ENCODE measurements around the gene CELF1. TPM values are rescaled to one million over a fixed set of nuclear protein-coding genes. Genes with fewer than 3 reads are reported as not detected.
A peak's percentile ranks its signal among the peaks of the same experiment; 100 is the strongest.
"Not testable (repeated sequence)": the region's sequence is repeated elsewhere in the genome, so short reads cannot be mapped to it uniquely, and the experiment has no call there.

CELF1 gene
- total RNA-seq, 2 experiments from 2014 or later, result 104 to 105 TPM

DNA sequence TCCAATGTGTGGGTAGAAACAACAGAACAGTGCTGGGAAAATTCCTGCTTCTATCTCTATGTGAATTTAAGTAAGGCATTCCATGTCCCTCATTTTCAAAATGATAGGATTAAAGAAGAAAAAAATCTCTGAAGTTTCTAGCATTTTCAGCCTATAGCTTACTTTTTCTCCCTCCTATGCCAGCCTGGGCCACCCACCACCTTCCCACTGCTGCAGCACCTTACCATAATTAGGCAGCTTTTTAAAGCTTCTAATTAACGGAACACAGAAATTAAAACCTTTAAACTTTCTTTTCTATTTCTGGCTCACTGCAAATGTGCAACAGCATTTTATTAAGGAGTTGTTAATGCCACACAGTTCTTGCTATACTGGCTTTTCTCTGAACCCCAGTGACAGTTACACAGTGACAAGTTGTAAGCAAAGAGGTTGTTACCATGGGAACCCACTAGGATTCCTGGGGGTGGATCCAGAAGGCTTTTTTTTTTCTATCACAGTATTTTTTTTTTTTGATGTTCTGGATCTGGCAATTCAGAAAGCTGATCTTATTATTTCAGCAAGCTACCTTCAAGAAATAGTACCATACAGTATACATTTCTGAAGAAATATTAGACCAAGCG is 20.2 kb downstream of the CELF1 start:
- Mint-ChIP-seq H3K27me3 (no peaks in the 10 kb centered on the region), H3K36me3 (ENCODE audit: low read depth) (peaks cover 14% of the 10 kb centered on the region), H3K4me3 (no peak overlapping the region), H3K27ac (no peak overlapping the region), H3K9me3 (no peaks in the 10 kb centered on the region), H3K4me1 (peaks cover 8% of the 10 kb centered on the region)
- ChIA-PET POLR2A (interaction anchor here (0.6 kb wide), 1 partner anchor 11 kb away, joined by 3 read pairs; no protein-coding TSS in a partner anchor), CTCF (interaction anchor here (0.6 to 1.3 kb wide), 2 partner anchors 18 to 158 kb away, joined by 3 read pairs; no protein-coding TSS in a partner anchor)
- no peak for DNase-seq

DNA sequence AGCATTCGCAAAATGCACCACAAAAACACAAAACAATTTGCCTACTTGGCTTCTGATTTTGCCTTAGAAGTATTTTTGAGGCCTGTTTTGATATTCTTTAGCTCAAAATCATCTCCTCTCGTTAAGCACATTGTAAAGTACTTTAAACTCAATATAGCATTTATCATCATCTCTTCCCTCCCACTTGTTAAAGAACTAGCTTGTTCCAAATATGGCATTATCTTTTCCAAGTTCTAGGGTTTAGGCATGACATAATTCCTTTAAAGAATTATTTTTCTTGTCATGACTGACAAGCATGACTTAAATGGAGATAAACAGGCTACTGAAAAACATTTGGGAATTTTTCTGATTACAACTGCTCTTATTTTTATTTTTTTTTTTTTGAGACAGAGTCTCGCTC is 21.3 kb downstream of the CELF1 start:
- Mint-ChIP-seq H3K4me3 (no peak overlapping the region), H3K4me1 (peaks cover 8% of the 10 kb centered on the region), H3K27me3 (no peaks in the 10 kb centered on the region)

DNA sequence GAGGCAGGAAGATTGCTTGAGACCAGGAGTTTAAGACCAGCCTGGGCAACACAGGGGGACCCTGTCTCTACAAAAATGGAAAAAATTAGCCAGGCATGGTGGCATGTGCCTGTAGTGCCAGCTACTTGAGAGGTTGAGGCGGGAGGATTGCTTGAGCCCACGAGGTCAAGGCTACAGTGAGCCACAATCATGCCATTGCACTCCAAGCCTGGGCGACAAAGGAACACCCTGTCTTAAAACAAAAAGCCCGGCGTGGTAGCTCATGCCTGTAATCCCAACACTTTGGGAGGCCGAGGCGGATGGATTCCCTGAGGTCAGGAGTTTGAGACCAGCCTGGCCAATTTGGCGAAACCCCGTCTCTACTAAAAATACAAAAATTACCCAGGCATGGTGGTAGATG is 22.2 kb downstream of the CELF1 start:
- H3K9me3 Mint-ChIP-seq, H3K27ac Mint-ChIP-seq, DNase-seq, H3K27me3 Mint-ChIP-seq, H3K4me3 Mint-ChIP-seq, POLR2A ChIA-PET: not testable (repeated sequence)
- CTCF ChIA-PET, result interaction anchor here (1.6 kb wide), 1 partner anchor 9 kb away, joined by 6 read pairs; no protein-coding TSS in a partner anchor
- peaks cover 17% of the 10 kb centered on the region for H3K4me1 Mint-ChIP-seq
- peaks cover 12% of the 10 kb centered on the region for H3K36me3 Mint-ChIP-seq (ENCODE audit: low read depth)

More for the DNA sequence above, 21.3 kb downstream of the CELF1 start:
- CTCF ChIA-PET, result interaction anchor here (1.0 to 1.3 kb wide), 2 partner anchors 19 to 22 kb away, joined by 3 to 4 read pairs; partner anchors contain the start of gene CELF1
- POLR2A ChIA-PET, result no interaction called here
- no peak overlapping the region for H3K27ac Mint-ChIP-seq
- no peaks in the 10 kb centered on the region for H3K9me3 Mint-ChIP-seq
- H3K36me3 Mint-ChIP-seq (ENCODE audit: low read depth), result peaks cover 14% of the 10 kb centered on the region
- no peak for DNase-seq

DNA sequence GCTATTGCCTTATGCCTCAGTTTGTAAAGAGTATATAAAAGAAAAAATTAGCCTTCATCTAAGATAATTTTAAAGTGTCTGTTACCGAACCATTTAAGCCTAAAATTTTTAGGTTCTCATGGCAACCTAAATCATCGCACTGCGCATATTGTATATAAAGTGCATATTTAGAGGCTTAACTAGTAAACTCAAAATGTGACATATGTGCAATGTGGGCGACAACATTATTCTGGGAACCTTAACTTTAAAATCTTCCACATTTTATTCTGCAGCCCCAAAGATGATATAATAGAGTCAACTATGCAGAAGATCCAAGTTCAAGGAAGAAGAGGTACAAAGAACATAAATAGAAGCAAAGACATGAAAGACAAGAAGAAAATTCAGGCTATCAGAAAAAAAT is 23.0 kb downstream of the CELF1 start:
- Mint-ChIP-seq H3K36me3 (ENCODE audit: low read depth) (peaks cover 13% of the 10 kb centered on the region), H3K27me3 (no peaks in the 10 kb centered on the region), H3K4me1 (peaks cover 21% of the 10 kb centered on the region), H3K9me3 (no peaks in the 10 kb centered on the region), H3K27ac (no peak overlapping the region), H3K4me3 (no peak overlapping the region)
- ChIA-PET POLR2A (no interaction called here), CTCF (interaction anchor here (1.6 kb wide), 1 partner anchor 10 kb away, joined by 6 read pairs; no protein-coding TSS in a partner anchor)
- no peak for DNase-seq

DNA sequence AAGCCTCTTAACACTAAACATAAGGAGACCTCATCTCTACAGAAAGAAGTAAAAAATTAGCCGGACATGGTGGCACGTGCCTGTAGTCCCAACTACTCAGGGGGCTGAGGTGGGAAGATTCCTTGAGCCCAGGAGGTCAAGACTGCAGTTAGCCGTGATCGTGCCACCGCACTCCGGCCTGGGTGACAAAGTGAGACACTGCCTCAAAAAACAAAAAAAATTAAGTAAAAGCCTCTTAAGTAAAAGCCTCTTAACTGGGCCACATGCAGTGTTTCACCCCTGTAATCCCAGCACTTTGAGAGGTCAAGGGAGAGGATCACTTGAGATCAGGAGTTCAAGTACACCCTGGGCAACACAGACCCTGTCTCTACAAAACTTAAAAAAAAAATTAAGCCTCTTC is 25.7 kb downstream of the CELF1 start:
- Mint-ChIP-seq H3K27me3 (no peaks in the 10 kb centered on the region), H3K4me1 (peaks cover 44% of the 10 kb centered on the region), H3K4me3 (no peak overlapping the region), H3K36me3 (ENCODE audit: low read depth) (peaks cover 12% of the 10 kb centered on the region), H3K9me3 (no peaks in the 10 kb centered on the region), H3K27ac (no peak overlapping the region)
- CTCF ChIA-PET, result no interaction called here
- POLR2A ChIA-PET, result no interaction called here
- no peak for DNase-seq

DNA sequence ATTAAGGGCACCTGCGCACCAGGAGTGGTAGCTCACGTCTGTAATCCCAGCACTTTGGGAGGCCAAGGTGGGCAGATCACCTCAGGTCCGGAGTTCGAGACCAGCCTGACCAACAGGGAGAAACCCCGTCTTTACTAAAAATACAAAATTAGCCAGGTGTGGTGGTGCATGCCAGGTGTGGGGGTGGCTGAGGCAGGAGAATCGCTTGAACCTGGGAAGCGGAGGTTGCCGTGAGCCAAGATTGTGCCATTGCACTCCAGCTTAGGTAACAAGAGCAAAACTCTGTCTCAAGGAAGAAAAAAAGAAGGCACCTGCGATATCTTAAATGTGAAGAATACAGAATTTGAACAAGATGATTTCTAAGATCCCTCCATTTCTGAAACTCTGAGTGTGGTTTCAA is 26.9 kb downstream of the CELF1 start:
- H3K27me3 Mint-ChIP-seq, H3K4me3 Mint-ChIP-seq, H3K9me3 Mint-ChIP-seq, CTCF ChIA-PET, DNase-seq: not testable (repeated sequence)
- H3K4me1 Mint-ChIP-seq, result peaks cover 50% of the 10 kb centered on the region
- POLR2A ChIA-PET, result interaction anchor here (1.0 kb wide), 1 partner anchor 14 kb away, joined by 3 read pairs; no protein-coding TSS in a partner anchor
- H3K27ac Mint-ChIP-seq, result peak overlapping the region; percentile 26
- H3K36me3 Mint-ChIP-seq (ENCODE audit: low read depth), result peaks cover 12% of the 10 kb centered on the region

DNA sequence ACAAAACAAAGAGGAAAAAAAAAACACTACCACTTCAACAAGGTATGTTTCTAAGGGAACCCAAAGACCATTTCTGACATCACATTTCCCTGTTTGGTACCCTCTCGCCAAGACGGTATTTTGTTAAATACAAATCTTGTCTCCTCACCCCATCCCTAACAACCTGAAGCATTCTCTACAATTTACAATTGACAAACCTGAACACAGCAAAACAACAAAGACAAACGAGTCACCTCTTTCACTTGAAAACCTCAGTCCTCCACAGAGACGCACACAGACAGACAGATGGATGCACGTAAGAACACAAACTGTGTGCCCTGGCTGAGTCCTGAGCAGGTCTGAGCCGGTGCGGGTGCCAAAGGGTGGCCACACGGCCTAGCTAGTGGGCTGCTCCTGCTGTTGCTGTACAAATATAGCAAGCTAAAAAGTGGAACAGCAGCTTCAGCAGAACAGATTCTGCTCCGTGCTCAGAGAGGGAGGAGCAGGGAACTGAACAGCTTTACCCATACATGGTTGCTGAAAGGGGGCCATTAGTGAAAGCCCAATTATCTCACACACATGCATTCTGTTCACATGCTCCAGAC is 28.5 kb downstream of the CELF1 start:
- H3K4me1 Mint-ChIP-seq, result peaks cover 55% of the 10 kb centered on the region
- ChIA-PET POLR2A (interaction anchor here (3.1 kb wide), 1 partner anchor 10 kb away, joined by 8 read pairs; no protein-coding TSS in a partner anchor), CTCF (interaction anchor here (1.5 to 1.8 kb wide), 2 partner anchors 10 to 29 kb away, joined by 3 to 7 read pairs; no protein-coding TSS in a partner anchor)

DNA sequence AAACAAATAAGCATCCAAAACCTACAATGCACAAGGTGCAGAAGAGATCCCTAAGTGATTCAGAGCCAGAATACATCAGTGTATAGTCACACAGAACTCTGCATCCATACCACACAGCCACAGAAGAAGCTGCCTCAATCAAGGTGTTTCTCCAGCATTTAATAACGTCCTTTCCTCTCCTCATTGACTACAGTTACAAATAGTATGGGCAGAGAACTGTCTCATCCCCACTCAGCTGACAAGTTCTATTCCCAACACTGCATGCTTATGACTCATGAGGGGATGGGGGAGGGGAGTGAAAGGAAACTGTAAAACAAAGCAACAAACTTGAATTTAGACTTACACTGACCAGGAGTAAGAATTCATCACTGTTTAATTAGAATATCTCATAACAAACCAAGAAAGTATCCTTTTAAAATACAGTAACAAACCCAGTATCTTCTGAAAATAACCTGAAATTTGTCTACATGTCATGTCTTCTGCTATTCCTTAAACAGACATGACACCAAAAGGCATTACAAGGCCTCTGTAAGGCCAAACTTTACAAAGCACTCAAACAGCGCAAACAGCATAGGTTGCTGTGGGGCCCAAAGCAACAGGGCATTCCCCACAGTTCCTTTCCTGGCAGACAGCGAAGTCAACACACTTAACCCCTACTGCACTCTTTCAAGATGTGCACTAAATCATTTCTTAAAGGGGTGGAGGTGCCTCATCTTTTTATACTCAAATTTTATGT is 29.3 kb downstream of the CELF1 start:
- POLR2A ChIA-PET, result interaction anchor here (0.5 to 3.1 kb wide), 4 partner anchors 9 to 28 kb away, joined by 3 to 8 read pairs (median 3); no protein-coding TSS in a partner anchor
- Mint-ChIP-seq H3K27me3 (no peaks in the 10 kb centered on the region), H3K4me3 (peak overlapping the region; percentile 0), H3K9me3 (no peaks in the 10 kb centered on the region), H3K27ac (peak overlapping the region; percentile 86), H3K4me1 (peaks cover 61% of the 10 kb centered on the region), H3K36me3 (ENCODE audit: low read depth) (peaks cover 12% of the 10 kb centered on the region)
- peak; percentile 21 for DNase-seq
- CTCF ChIA-PET, result interaction anchor here (0.5 to 1.8 kb wide), 4 partner anchors 10 to 32 kb away, joined by 3 to 7 read pairs (median 4); no protein-coding TSS in a partner anchor

More for the DNA sequence above, 28.5 kb downstream of the CELF1 start:
- DNase-seq, result no peak
- Mint-ChIP-seq H3K36me3 (ENCODE audit: low read depth) (peaks cover 12% of the 10 kb centered on the region), H3K4me3 (no peak overlapping the region), H3K27ac (peak overlapping the region; percentile 86), H3K9me3 (no peaks in the 10 kb centered on the region), H3K27me3 (no peaks in the 10 kb centered on the region)

DNA sequence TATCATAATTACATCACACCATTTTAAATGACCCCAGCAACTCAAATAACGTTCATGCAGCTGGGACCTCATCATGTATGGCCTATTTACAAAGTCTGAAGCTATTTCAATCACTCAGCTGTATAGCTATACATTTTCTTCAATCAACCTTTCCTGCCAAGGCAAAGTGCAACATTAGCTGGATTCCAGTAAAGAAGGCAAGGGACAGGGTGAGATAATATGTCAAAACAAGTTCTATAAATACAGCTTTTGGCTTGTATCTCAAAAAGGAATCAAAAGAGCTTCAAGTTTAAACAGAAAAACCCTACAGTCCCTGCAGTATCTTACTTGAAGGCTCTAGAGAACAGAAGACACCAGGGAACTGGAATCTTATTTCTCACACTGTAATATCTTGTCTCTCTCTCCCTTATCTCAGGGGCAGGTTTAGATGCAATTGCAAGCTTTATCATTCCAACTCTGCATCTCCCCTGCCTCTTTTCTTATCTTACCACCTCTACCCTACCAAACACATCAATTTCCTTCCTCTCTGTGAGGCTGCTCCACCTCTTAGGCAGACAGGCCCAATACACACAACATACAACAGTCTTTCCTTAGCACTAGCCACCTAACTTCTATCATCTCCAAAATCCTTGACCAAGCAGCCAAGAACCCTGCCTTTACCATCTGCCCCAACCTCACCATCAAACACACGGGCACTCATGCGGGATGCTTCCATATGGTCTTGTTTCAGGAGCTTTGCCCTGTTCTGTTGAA is 34.5 kb downstream of the CELF1 start:
- ChIA-PET POLR2A (interaction anchor here (0.5 to 2.0 kb wide), 7 partner anchors 9 to 370 kb away, joined by 3 to 7 read pairs (median 4); partner anchors contain the start of gene DDB2), CTCF (interaction anchor here (0.5 to 1.2 kb wide), 3 partner anchors 12 to 91 kb away, joined by 3 read pairs; no protein-coding TSS in a partner anchor)
- no peak for DNase-seq
- Mint-ChIP-seq H3K36me3 (ENCODE audit: low read depth) (peaks cover 12% of the 10 kb centered on the region), H3K9me3 (no peaks in the 10 kb centered on the region), H3K4me3 (no peak overlapping the region), H3K27ac (peak overlapping the region; percentile 62), H3K4me1 (peaks cover 69% of the 10 kb centered on the region), H3K27me3 (no peaks in the 10 kb centered on the region)

DNA sequence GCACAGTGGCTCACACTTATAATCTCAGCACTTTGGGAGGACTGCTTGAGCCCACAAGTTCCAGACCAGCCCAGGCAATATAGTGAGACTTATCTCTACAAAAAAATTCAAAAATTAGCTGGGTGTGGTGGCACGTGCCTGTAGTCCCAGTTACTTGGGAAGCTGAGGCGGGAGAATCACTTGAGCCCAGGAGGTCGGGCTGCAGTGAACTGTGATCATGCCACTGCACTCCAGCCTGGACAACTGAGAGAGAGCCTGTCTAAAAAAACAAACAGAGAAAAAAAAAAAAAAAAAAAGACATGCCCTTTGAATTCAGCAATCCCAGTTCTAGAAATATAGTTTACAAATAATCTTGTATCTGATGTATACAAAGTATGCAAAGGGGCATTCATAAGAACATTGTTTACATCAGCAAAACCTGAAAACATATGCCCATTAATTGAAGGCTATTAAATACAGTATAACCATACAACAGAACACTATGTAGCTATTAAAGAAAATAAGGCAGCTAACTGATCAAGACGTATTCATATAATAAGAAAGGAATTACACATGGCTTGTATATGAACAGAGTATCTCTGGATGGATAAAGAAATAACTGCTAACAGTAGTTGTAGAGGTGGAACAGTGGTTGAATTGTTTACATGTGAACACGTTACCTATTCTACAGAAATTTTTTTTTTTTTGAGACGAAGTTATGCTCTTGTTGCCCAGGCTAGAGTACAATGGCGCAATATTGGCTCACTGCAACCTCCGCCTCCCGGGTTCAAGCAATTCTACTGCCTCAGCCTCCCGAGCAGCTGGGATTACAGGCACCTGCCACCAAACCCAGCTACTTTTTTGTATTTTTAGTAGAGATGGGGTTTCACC is 35.7 kb downstream of the CELF1 start:
- Mint-ChIP-seq H3K9me3 (no peaks in the 10 kb centered on the region), H3K27ac (no peak overlapping the region), H3K4me3 (no peak overlapping the region), H3K36me3 (ENCODE audit: low read depth) (peaks cover 12% of the 10 kb centered on the region), H3K4me1 (peaks cover 69% of the 10 kb centered on the region), H3K27me3 (no peaks in the 10 kb centered on the region)
- POLR2A ChIA-PET, result interaction anchor here (1.2 to 2.0 kb wide), 2 partner anchors 8 to 34 kb away, joined by 6 to 7 read pairs; no protein-coding TSS in a partner anchor
- CTCF ChIA-PET, result interaction anchor here (0.5 to 2.7 kb wide), 3 partner anchors 38 to 100 kb away, joined by 3 to 5 read pairs (median 3); no protein-coding TSS in a partner anchor
- no peak for DNase-seq

DNA sequence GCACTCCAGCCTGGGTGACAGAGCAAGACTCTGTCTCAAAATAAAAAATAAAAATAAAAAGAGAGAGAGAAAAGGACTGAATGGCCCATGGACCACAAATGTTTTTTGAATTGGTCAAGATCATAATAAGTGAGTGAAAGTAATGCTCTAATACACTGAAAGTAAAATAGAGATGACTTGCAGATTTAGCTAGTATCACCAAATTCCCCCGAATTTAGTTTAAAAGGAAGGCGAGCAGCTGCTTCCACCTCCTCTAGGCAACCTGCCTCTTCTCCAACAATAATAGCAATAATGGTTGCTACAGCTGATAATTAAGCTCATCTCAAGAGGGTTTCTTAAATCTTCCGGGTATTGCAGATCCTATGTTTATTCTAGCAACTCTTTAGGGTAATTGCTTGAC is 36.8 kb downstream of the CELF1 start:
- H3K27ac Mint-ChIP-seq, result no peak overlapping the region
- no peak for DNase-seq
- H3K9me3 Mint-ChIP-seq, result no peaks in the 10 kb centered on the region
- H3K4me3 Mint-ChIP-seq, result no peak overlapping the region
- H3K27me3 Mint-ChIP-seq, result no peaks in the 10 kb centered on the region
- POLR2A ChIA-PET, result no interaction called here
- H3K4me1 Mint-ChIP-seq, result peaks cover 70% of the 10 kb centered on the region
- CTCF ChIA-PET, result interaction anchor here (2.2 to 2.7 kb wide), 2 partner anchors 37 to 101 kb away, joined by 5 to 6 read pairs; no protein-coding TSS in a partner anchor
- peaks cover 12% of the 10 kb centered on the region for H3K36me3 Mint-ChIP-seq (ENCODE audit: low read depth)
